ENCODE results near the gene TMED8.

TMED8 gene

DNA sequence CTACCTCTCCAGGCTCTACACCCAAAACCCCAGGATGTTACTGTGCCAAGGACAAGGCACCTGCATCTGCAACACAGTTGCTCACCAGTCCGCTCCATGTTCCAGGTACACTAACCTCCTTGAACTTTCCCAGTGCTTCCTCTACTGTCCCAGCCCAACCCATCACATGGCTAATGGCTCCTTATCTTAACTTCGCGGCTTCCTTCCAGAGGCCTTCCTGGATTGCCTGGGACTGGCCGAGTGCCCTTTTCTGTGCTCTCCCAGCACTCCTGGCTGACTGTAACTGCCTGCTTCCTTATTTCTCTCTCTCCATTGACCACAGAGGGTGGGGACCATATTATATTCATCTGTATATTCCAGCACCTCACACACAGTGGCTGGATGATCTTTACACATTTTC, 77.1 kb downstream of the TMED8 start:
- no peak for DNase-seq (ENCODE audit: low read depth)
- TF ChIP-seq, protein P1, sequence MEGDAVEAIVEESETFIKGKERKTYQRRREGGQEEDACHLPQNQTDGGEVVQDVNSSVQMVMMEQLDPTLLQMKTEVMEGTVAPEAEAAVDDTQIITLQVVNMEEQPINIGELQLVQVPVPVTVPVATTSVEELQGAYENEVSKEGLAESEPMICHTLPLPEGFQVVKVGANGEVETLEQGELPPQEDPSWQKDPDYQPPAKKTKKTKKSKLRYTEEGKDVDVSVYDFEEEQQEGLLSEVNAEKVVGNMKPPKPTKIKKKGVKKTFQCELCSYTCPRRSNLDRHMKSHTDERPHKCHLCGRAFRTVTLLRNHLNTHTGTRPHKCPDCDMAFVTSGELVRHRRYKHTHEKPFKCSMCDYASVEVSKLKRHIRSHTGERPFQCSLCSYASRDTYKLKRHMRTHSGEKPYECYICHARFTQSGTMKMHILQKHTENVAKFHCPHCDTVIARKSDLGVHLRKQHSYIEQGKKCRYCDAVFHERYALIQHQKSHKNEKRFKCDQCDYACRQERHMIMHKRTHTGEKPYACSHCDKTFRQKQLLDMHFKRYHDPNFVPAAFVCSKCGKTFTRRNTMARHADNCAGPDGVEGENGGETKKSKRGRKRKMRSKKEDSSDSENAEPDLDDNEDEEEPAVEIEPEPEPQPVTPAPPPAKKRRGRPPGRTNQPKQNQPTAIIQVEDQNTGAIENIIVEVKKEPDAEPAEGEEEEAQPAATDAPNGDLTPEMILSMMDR (IDR thresholded peaks at IDR 0.05; ENCODE audit: insufficient read depth, low read depth, low read length, missing control alignments): no peak
- no peak overlapping the region for H3K4me3 ChIP-seq (ENCODE audit: low read length)

DNA sequence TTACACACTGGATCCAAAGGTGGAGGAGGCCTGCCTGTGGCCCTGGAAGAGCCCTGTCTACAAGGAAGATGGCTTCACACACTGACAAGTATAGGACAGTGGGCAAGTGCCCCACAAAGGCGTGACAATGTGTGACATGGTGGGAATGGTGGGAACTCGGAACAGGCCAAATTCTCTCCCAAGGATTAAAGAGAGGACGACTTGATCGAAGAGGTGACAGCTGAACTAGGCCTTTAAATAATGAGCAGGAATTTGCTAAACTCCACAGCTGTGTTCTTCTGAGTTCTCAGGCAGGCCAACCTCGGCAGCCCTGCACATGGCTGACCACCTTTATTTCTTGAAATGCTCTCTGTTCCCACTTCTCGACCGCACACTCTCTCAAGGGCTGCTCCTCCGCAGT, 80.0 kb downstream of the TMED8 start:
- TF ChIP-seq, protein P1 (IDR thresholded peaks at IDR 0.05; ENCODE audit: insufficient read depth, low read depth, low read length, missing control alignments): no peak
- no peak overlapping the region for H3K4me3 ChIP-seq (ENCODE audit: low read length)

DNA sequence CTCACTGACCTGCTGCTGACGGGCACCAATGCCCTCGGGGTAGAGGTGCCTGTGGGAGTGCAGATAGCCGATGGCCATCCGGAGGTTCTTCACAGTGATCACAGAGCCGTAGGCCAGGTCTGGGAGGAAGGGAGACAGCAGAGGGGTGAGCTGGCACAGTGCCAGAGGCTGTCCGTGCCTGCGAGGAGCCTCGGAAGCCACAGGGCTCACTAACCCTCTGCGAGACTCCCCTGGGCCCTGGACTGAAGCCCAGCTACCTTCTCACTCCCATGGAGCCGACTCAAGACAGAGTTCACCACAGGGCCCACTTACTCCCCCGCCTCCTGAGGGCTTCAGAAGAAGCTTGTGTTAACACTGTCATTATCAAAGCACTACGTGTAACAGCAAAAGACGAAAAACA, 80.7 kb downstream of the TMED8 start:
- TF ChIP-seq, protein P1 (IDR thresholded peaks at IDR 0.05; ENCODE audit: insufficient read depth, low read depth, low read length, missing control alignments): no peak
- no peak for DNase-seq (ENCODE audit: low read depth)
- no peak overlapping the region for H3K4me3 ChIP-seq (ENCODE audit: low read length)

More for the DNA sequence above, 80.0 kb downstream of the TMED8 start:
- DNase-seq (ENCODE audit: low read depth): no peak

DNA sequence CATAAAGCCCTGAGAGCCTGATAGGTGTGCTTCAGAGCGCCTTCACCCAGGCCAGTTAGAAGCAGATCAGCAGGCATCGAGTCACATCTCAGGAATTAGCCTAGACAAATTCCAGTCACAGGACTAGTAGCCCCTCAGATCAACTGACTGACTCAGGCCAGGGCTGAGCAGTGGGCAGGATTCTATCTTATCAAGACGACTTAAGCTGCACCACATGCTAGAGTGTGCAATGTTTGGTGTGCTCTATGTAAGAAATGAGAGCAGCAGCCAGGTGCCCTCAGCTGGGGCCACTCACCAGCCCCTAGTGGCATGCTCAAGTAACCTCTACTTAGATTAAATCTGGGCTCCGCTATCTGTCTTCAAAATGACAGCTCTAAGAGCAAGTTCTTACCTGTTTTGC, 86.2 kb downstream of the TMED8 start:
- no peak overlapping the region for H3K4me3 ChIP-seq (ENCODE audit: low read length)
- TF ChIP-seq, protein P1 (IDR thresholded peaks at IDR 0.05; ENCODE audit: insufficient read depth, low read depth, low read length, missing control alignments): no peak
- peak; percentile 34 for DNase-seq (ENCODE audit: low read depth)

DNA sequence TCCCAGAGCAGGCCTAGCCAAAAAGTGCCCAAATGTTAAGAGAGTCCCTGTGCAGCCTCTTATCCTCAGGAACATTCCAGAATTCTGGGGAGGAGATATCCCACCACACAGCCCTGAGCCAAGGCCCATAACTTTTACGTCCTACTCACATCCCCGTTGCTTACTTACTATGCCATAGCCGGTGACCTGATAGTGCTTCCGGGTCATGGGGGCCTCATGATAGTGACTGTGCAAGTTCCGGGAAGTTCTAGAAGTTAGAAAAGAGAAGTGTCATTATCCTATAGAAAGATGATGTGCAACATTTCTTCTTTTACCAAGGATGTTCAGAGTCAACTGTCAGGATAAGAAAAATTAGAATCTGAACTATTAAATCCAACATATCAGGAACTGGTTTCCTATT, 90.3 kb downstream of the TMED8 start:
- TF ChIP-seq, protein P1 (IDR thresholded peaks at IDR 0.05; ENCODE audit: insufficient read depth, low read depth, low read length, missing control alignments): no peak

More for the DNA sequence above, 90.3 kb downstream of the TMED8 start:
- DNase-seq (ENCODE audit: low read depth): no peak
- H3K4me3 ChIP-seq (ENCODE audit: low read length): no peak overlapping the region
